NCI-H2029 treated with DMSO at 0.1 percent for 48 hours (cell line): ENCODE data around the gene DESI1.
A peak's percentile ranks its signal among the peaks of the same experiment; 100 is the strongest.
"Not testable (repeated sequence)": the region's sequence is repeated elsewhere in the genome, so short reads cannot be mapped to it uniquely, and the experiment has no call there.

Experiments used
- DNase-seq: peaks from one replicate; lab custom pipeline; 2025; lab: John Stamatoyannopoulos, UW

The DESI1 gene

DNA sequence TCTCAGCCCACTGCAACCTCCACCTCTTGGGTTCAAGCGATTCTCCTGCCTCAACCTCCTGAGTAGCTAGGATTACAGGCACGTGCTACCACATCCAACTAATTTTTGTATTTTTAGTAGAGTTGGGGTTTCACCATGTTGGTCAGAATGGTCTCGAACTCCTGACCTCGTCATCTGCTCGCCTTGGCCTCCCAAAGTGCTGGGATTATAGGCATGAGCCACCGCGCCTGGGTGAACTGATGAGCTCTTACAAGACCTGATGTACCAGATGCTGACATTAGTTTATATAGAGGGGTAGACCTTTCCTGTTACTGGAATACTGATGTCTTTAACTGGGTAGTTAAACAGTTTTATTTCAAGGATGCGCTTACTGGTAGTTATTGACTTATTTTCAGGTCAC lies 13.8 kb upstream of the DESI1 start:
- not testable (repeated sequence) for DNase-seq

GRCh38 chr22:41631615-41632014 lies 10.8 kb upstream of the DESI1 start:
- DNase-seq = not testable (repeated sequence)

- DNase-seq = not testable (repeated sequence)
Measured at GRCh38 chr22:41631115-41631514, 10.3 kb upstream of the DESI1 start.

DNA sequence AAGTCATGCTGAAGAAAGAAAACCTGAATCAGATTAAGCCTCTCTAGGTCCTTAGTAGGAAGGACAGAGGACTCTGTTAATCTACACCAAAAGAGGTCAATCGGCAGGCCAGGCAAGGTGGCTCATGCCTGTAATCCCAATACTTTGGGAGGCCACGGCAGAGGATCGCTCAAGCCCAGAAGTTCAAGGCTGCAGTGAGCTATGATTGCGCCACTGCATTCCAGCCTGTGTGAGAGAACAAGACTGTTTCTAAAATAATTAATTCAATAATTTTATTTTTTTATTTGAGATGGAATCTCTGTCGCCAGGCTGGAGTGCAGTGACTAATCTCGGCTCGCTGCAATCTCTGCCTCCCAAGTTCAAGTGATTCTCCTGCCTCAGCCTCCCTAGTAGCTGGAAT lies 4.7 kb upstream of the DESI1 start:
- DNase-seq = no peak

- no peak for DNase-seq
Measured at GRCh38 chr22:41621911-41622179, 1.0 kb upstream of the DESI1 start.

- DNase-seq = peak; percentile 98
Measured at GRCh38 chr22:41621099-41621910, 462 bp upstream of the DESI1 start, which contains the start of gene XRCC6. Gene XRCC6, plus strand, starts transcription at chr22:41621295. Its CDS starts 710 bp downstream, at chr22:41622005.

- no peak for DNase-seq
Measured at GRCh38 chr22:41619979-41620588, 759 bp downstream of the DESI1 start.

DNA sequence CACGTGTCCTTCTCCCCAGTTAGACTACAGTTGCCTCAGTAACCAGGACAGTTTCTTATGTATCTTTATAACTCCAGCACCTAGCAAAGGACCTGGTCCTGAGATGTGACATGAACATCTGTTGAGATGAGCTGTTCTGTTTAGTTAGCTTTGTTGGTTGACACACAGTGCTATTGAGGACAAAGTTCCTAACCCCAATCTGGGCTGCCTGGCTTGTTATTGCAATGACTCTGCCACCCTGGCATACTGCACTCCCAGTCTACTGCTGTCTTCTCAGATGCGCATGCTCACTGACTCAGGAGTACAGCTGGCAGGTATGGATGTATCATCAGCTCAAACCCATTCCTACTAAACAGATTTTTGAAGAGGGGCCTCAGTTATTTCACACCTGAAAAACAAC lies 7.4 kb downstream of the DESI1 start:
- no peak for DNase-seq

- no peak for DNase-seq
Measured at GRCh38 chr22:41612603-41613306, 8.1 kb downstream of the DESI1 start.

GRCh38 chr22:41608386-41608785 lies 12.5 kb downstream of the DESI1 start:
- no peak for DNase-seq

DNA sequence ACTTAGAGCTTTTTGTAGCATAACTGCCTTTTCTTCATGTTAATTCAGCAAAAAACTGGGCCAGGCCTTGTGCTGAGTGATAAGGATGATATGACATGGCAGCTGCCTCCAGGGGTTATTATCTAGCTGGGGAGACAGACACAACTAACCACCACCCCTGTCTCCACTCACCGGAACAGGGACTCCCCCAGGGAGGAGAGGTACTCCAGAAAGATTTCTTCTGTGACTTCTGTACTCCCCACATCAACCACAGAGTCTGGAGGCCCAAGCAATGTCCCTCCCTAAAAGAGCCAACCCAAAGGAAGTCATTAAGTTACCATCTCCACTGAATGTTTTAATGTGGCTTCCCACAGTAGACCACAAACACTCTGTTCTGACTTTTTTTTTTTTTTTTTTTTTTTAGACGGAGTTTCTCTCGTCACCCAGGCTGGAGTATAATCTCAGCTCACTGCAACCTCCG lies 16.9 kb downstream of the DESI1 start:
- no peak for DNase-seq

GRCh38 chr22:41600976-41601375 lies 19.9 kb downstream of the DESI1 start:
- DNase-seq = no peak

DNA sequence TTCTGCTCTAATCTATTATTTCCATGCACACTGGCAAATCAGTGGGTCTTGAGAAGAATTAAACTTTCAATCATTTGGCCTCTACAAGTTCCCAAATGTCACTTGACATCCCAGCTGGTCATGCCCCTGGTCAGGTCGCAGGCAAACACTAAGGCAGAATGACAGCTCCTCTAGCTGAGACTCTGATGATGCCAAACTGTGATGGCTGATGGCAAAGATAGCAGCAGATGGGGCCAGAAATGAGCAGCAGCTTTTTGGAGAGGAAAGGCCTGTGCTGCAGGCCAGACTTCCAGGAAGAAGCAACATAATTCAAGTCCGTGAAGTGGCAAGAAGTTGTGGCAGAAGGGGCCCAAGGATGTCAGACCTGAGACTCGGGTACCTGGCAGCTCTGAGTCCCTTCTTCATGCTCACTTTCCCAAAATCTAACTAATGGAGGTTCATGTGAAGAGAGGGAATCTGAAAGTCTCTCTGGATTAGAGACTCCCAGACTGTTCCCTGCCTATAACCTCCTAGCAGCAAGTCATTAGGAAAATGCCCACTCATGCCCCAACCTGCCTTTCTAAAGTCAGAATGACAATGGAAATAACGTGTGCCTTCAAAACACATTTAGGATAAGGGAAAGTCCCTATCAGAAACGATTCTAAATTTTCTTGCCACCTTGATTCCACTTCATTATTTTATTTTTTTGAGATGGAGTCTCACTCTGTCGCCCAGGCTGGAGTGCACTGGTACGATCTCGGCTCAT lies 21.8 kb downstream of the DESI1 start:
- DNase-seq = no peak

DNA sequence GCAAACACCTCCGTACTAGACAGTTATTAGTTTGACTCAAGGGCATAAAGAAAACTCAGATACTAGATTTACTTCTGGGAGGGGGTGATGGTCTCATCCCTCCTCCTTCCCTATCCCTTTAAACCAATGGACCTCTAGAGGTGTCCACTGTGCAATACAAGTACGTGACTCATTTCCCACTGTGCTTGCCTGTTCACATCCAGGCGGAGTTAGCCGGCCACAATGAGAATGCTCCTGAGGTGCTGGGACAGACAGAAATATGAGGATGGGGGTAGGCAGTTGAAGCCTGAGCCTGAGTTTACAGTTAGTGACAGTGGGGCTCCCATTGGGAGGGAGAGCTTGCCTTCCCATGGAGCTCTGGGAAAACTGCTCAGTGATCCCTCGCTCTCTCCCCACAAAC lies 22.8 kb downstream of the DESI1 start:
- no peak for DNase-seq

- DNase-seq = no peak
Measured at GRCh38 chr22:41597635-41597953, 23.2 kb downstream of the DESI1 start.

- DNase-seq = peak; percentile 4
Measured at GRCh38 chr22:41596776-41597634, 23.8 kb downstream of the DESI1 start.

GRCh38 chr22:41595703-41596102 lies 25.1 kb downstream of the DESI1 start:
- DNase-seq = no peak

DNA sequence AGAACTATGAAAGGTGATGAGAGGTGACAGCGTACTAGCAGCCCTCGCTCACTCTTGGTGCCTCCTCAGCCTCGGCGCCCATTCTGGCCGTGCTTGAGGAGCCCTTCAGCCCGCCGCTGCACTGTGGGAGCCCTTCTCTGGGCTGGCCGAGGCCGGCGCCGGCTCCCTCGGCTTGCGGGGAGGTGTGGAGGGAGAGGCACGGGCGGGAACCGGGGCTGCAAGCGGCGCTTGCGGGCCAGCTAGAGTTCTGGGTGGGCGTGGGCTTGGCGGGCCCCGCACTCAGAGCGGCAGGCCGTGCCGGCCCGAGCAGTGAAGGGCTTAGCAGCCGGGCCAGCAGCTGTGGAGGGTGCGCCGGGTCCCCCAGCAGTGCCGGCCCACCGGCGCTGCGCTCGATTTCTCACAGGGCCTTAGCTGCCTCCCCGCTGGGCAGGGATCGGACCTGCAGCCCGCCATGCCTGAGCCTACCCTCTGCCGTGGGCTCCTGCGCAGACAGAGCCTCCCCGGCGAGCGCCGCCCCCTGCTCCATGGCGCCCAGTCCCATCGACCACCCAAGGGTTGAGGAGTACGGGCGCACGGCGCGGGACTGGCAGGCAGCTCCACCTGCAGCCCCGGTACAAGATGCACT lies 27.4 kb downstream of the DESI1 start:
- DNase-seq = not testable (repeated sequence)

DNA sequence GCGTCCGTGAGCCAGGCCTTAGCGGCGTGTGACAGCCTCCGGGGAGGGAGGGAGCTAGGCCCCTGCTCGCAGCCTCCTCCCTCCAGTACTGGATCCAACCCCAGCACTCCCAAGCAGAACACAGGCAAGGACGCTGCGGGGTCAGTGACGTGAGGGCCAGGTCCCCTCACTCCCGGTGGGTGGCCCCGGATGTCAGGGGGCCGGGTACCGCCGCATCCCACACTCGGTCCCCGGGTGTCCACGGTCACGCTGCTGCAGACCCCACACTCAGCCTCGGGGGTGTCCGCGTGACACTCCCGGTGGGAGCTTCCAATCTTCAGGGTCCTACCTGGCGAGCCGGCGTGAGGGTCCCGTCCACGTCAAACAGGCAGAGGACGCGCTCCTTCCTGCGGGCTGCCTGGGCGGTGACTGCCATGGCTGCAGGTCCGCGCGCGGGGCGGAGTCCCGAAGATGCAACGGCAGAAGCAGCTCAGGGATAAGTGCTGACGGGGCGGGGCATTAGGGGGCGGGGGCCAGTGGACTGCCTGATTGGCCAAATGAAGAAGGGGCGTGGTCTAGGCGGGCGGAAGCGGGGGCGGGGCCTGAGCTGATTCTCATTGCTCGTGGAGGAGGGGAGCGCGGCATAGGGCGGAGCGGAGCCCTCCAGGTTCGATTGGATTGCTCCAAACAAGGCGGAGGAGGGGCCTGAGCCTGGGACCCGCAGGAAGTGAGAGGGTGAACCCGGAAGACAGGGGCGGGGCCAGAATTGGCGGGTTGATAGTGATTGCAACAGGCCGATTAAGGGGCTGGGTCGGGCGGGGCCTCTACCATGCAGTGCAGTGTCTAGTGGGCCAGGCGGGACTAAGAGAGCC lies 31.2 kb downstream of the DESI1 start, which contains the start of gene PMM1:
PMM1 (minus strand) TSS at position 450 of the 851 bp plus-strand sequence; CDS start at position 415, 35 bp downstream.
- peak; percentile 94 for DNase-seq

DNA sequence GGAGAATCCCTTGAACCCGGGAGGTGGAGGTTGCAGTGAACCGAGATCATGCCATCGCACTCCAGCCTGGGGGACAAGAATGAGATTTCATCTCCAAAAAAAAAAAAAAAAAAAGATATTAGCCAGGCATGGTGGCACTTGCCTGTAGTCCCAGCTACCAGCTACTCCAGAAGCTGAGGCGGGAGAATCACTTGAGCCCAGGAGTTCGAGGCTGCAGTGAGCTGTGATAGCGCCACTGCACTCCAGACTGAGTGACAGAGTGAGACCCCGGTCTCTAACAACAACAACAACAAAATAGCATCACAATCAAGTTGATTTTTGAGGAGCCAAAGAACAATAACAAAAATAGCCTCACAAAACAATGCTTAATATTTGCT lies 33.5 kb downstream of the DESI1 start:
- no peak for DNase-seq
